T-cell (primary cell): Measurements from ENCODE around the gene MRPL20. TPM values are rescaled to one million over a fixed set of nuclear protein-coding genes. Genes with fewer than 3 reads are reported as not detected.
"Not testable (repeated sequence)": the region's sequence is repeated elsewhere in the genome, so short reads cannot be mapped to it uniquely, and the experiment has no call there.

ENCODE experiments used
- ATAC-seq, 4 experiments: fragments of 200-7000 bp in 3 of 4; fragments of 150-1000 bp in 1 of 4; cut with Tn5 transposase; replicated peaks in 1 of 4; 1 replicate in 3 of 4; 2 replicates in 1 of 4; pipeline ENCODE4 v1.10.0; 2021; ENCODE audit warnings: moderate library complexity in 3 of 4, mild to moderate bottlenecking in 2 of 4, moderate number of reproducible peaks in 1 of 4
- CTCF ChIA-PET, 2 donors: fragments of 300-600 bp; sonication (Branson Sonifier 250); formaldehyde crosslinking; loops; one replicate each; lab custom pipeline; 2022; ENCODE audit warnings: antibody characterized with exemption in 2 of 2; lab: Charles Lee
- POLR2A ChIA-PET, 2 donors: fragments of 300-600 bp; sonication (Branson Sonifier 250); formaldehyde crosslinking; loops; one replicate each; lab custom pipeline; 2022; ENCODE audit warnings: antibody characterized with exemption in 2 of 2; lab: Charles Lee
- DNase-seq, 35 experiments: peaks; one replicate each; pipeline versions ENCODE4 v3.0.0 to v3.0.0-alpha.2; 2013 to 2023
- H3K27ac ChIP-seq: one replicate; pipeline ENCODE4 v1.5.1; 2013; ENCODE audit warnings: low read length
- H3K27me3 ChIP-seq, 2 experiments: replicated peaks in 1 of 2; 1 replicate in 1 of 2; 2 replicates in 1 of 2; pipeline versions ENCODE4 v1.6.1 to v1.7.0; 2013; ENCODE audit warnings: low read length in 1 of 2, mixed read lengths in 1 of 2; ENCODE audit not compliant: control insufficient read depth in 2 of 2, insufficient read depth in 2 of 2; ENCODE audit errors: extremely low read depth in 1 of 2
- H3K36me3 ChIP-seq, 2 donors: 1 replicate in 1 of 2; 2 replicates in 1 of 2; pipeline versions ENCODE4 v1.6.1 to v1.7.0; 2013; ENCODE audit warnings: low read length in 1 of 2; ENCODE audit not compliant: control insufficient read depth in 2 of 2, insufficient read depth in 1 of 2; ENCODE audit errors: extremely low read depth in 1 of 2
- H3K4me1 ChIP-seq, 2 experiments: 1 replicate in 1 of 2; 2 replicates in 1 of 2; pipeline versions ENCODE4 v1.6.1 to v1.7.0; 2013; ENCODE audit warnings: low read length in 2 of 2, mixed read lengths in 1 of 2; ENCODE audit not compliant: insufficient read depth in 2 of 2, control insufficient read depth in 1 of 2; ENCODE audit errors: extremely low read depth in 1 of 2
- H3K4me3 ChIP-seq, 2 donors: 1 replicate in 1 of 2; 2 replicates in 1 of 2; pipeline versions ENCODE4 v1.5.1 to v1.7.0; 2013; ENCODE audit warnings: mild to moderate bottlenecking in 2 of 2, low read length in 1 of 2, moderate library complexity in 1 of 2; ENCODE audit not compliant: control insufficient read depth in 1 of 2; ENCODE audit errors: extremely low read depth in 1 of 2
- H3K9me3 ChIP-seq: 2 replicates; pipeline ENCODE4 v1.7.0; 2013
- H3K27ac Mint-ChIP-seq, 2 donors: one replicate each; pipeline ENCODE4 v1.8.0; 2020 to 2021; ENCODE audit warnings: mild to moderate bottlenecking in 2 of 2, mixed read lengths in 2 of 2
- H3K27me3 Mint-ChIP-seq, 2 donors: one replicate each; pipeline ENCODE4 v1.8.0; 2021 to 2022; ENCODE audit warnings: mixed read lengths in 2 of 2
- H3K36me3 Mint-ChIP-seq: one replicate; pipeline ENCODE4 v1.8.0; 2021; ENCODE audit warnings: mixed read lengths
- H3K4me1 Mint-ChIP-seq, 3 donors: one replicate each; pipeline ENCODE4 v1.8.0; 2020 to 2022; ENCODE audit warnings: mixed read lengths in 3 of 3, mild to moderate bottlenecking in 1 of 3
- H3K4me3 Mint-ChIP-seq, 3 donors: one replicate each; pipeline ENCODE4 v1.8.0; 2020 to 2022; ENCODE audit warnings: mild to moderate bottlenecking in 3 of 3, mixed read lengths in 3 of 3, moderate library complexity in 3 of 3
- H3K9me3 Mint-ChIP-seq, 3 donors: one replicate each; pipeline ENCODE4 v1.8.0; 2020 to 2022; ENCODE audit warnings: mixed read lengths in 3 of 3
- WGBS: methylation state at CpG from one replicate; pipeline ENCODE4 v1.1.5; 2013; ENCODE audit warnings: missing lambda C conversion rate; ENCODE audit not compliant: insufficient coverage; 5-methylcytosine and 5-hydroxymethylcytosine counted together
- total RNA-seq, 35 experiments: library from RNA in 6 of 35; stranded (reverse) in 6 of 35; fragments of 120-200 nt in 1 of 35; gene quantifications; one replicate each; pipeline versions ENCODE4 v1.2.1 to v1.2.4 and lab custom pipeline; 2013 to 2026

The MRPL20 gene
- total RNA-seq, 5 donors from 2014 or later (not counting 1 experiment from before 2014, with no cell fraction given), result 106 to 123 (median 114) TPM

DNA sequence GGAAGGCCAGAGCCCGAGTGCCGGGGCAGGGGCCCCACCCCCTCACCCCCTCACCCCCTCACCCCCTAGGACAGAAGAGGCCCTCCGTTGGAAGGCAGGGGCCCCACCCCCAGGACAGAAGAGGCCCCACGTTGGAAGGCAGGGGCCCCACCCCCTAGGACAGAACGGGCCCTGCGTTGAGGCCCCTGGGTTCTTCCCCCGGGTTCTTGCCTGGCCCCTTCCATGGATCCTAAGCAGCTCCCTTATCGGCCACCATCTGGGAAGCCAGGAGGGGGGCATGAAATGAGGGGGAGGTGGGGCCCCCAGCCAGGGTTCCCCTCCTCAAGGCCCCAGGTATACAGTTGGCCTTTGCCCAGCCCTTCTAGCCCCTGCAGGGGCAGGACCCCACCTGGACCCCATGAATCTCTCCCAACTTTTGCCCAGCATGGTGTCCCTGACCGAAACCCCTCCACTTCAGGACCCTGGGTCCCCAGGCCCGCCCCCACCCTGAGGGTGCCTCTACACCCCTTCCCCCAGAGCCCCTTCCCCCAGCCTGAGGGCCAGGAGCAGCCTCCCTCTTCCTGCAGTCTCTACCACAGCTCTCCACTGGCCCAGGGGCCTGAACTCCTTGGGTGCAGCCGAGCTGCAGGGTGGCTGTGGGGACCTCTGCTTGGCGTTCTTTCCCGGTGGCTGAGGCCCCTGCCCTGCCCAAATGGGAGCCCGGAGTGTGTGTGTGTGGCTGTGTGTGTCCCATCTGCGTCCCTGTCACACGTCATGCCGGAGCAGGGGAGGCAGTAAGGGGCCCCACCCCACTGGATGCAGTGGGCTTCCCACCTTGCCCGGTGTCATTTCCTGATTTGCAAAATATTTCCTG, 24.1 kb upstream of the MRPL20 start:
- H3K36me3 Mint-ChIP-seq, result no peaks in the 10 kb centered on the region
- ChIA-PET CTCF (interaction anchor here in 1 of 2 donors (0.6 kb wide), 1 partner anchor 13 kb away, joined by 13 read pairs; no protein-coding TSS in a partner anchor), POLR2A (no interaction called here)
- WGBS, result 73% methylated on average over 5 of the region's 18 CpGs
- H3K9me3 Mint-ChIP-seq, result no peaks in the 10 kb centered on the region
- ATAC-seq (no peak), DNase-seq (no peak)
- H3K9me3 ChIP-seq, result no peaks in the 10 kb centered on the region
- no peak overlapping the region for H3K4me3 ChIP-seq
- no peak overlapping the region for H3K27ac Mint-ChIP-seq
- peaks cover 11 to 35% of the 10 kb centered on the region in 2 donors for H3K27me3 Mint-ChIP-seq
- H3K4me1 Mint-ChIP-seq, result peaks cover 7 to 11% (median 8%) of the 10 kb centered on the region in 3 donors
- H3K36me3 ChIP-seq, result no peaks in the 10 kb centered on the region
- H3K4me3 Mint-ChIP-seq, result no peak overlapping the region
- peaks cover 2 to 30% of the 10 kb centered on the region in 2 experiments for H3K4me1 ChIP-seq
- peaks cover 0 to 83% of the 10 kb centered on the region in 2 experiments for H3K27me3 ChIP-seq
- H3K27ac ChIP-seq, result no peak overlapping the region

DNA sequence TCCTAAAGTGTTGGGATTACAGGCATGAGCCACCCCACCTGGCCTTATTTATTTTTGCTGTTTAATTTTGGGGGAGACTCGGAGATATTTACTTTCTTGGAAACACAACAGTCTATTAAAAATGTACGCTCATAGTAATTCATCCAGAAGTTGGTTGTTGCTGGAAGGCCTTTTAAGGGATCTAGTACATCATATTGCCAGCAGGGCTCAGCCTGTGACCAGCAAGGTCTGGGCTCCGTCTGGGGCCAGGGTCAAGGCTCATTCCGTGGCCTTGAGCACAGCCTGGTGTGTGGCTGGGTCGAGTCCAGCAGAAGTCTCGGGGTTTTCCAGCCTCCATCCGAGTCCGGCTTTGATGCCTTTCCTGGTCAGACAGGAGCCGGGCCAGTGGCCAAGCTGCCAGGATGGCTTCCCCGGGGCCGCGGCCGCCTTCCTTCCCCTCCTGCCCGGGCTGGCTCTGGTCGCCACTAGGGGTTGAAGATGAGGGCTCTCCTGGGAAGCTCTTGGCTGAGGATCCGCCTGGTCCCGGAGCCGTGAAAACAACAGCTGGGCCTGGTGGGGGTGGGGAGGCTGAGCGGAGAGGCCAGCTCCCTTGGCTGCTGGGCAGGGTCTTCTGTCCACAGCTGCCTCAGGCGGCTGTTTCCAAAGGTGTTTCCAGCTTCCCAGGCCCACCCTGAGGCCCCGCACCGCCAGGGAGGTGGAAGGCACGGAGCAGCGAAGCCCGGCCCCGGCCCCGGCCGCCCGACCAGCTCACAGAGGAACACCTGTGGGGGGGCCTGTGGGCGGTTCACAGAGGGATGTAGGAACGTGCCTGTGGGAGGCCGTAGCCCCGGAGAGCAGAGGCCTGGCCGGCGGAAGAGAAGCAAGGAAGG, 23.3 kb upstream of the MRPL20 start:
- Mint-ChIP-seq H3K4me3 (no peak overlapping the region), H3K27me3 (peaks cover 11 to 32% of the 10 kb centered on the region in 2 donors), H3K36me3 (no peaks in the 10 kb centered on the region), H3K27ac (no peak overlapping the region), H3K9me3 (no peaks in the 10 kb centered on the region), H3K4me1 (peaks cover 7 to 10% (median 7%) of the 10 kb centered on the region in 3 donors)
- Histone ChIP-seq H3K4me1 (peaks cover 0 to 26% of the 10 kb centered on the region in 2 experiments), H3K9me3 (no peaks in the 10 kb centered on the region), H3K27me3 (peaks cover 0 to 85% of the 10 kb centered on the region in 2 experiments), H3K4me3 (no peak overlapping the region), H3K27ac (no peak overlapping the region), H3K36me3 (no peaks in the 10 kb centered on the region)
- ATAC-seq (no peak), DNase-seq (no peak)
- ChIA-PET CTCF (interaction anchor here in 1 of 2 donors (0.6 kb wide), 1 partner anchor 13 kb away, joined by 13 read pairs; no protein-coding TSS in a partner anchor), POLR2A (no interaction called here)
- 83% methylated on average over 25 of the region's 35 CpGs for WGBS

DNA sequence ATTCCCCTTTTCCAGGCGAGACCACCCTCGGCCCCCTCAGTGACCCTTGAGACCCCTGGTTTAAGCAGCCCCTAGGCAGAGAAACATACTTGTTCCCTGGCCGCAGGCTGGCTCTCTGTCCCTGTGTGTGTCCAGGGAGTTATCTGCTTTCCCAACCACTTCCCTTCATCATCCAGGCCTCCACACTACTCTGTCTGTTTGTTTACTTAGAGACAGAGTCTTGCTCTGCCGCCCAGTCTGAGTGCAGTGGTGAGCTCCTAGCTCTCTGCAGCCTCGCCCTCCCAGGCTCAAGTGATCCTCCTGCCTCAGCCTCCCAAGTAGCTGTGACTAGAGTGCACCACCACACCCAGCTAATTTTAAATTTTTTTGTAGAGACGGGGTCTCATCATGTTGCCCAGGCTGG, 22.6 kb upstream of the MRPL20 start:
- no peak overlapping the region for H3K4me3 Mint-ChIP-seq
- H3K9me3 Mint-ChIP-seq, result no peaks in the 10 kb centered on the region
- peaks cover 3 to 7% (median 6%) of the 10 kb centered on the region in 3 donors for H3K4me1 Mint-ChIP-seq
- no peaks in the 10 kb centered on the region for H3K36me3 Mint-ChIP-seq
- CTCF ChIA-PET, result no interaction called here
- ATAC-seq (no peak), DNase-seq (no peak)
- Histone ChIP-seq H3K4me3 (no peak overlapping the region), H3K27ac (no peak overlapping the region), H3K9me3 (no peaks in the 10 kb centered on the region), H3K4me1 (peaks cover 0 to 19% of the 10 kb centered on the region in 2 experiments), H3K36me3 (no peaks in the 10 kb centered on the region), H3K27me3 (peaks cover 0 to 84% of the 10 kb centered on the region in 2 experiments)
- H3K27ac Mint-ChIP-seq, result no peak overlapping the region
- peaks cover 7 to 32% of the 10 kb centered on the region in 2 donors for H3K27me3 Mint-ChIP-seq
- POLR2A ChIA-PET, result no interaction called here
- WGBS, result 80% methylated on average over 3 of the region's 6 CpGs

DNA sequence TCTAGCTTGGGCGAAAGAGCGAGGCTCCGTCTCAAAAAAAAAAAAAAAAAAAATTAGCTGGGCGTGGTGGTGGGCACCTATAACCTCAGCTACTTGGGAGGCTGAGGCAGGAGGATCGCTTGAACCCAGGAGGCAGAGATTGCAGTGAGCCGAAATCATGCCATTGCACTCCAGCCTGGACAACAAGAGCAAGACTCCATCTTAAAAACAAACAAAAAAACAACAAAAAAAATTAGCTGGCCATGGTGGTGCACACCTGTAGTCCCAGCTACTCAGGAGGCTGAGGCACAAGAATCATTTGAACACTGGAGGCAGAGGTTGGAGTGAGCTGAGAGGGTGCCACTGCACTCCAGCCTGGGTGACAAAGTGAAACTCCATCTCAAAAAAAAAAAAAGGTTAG, 21.9 kb upstream of the MRPL20 start:
- H3K9me3 ChIP-seq, H3K9me3 Mint-ChIP-seq, DNase-seq, H3K27ac ChIP-seq, H3K4me1 Mint-ChIP-seq, H3K36me3 ChIP-seq, H3K27ac Mint-ChIP-seq, H3K36me3 Mint-ChIP-seq, H3K4me3 ChIP-seq, ATAC-seq: not testable (repeated sequence)
- no CpG with 5 or more reads among the region's 6 CpGs for WGBS
- Histone ChIP-seq H3K4me1 (peaks cover 0 to 12% of the 10 kb centered on the region in 2 experiments), H3K27me3 (peaks cover 0 to 83% of the 10 kb centered on the region in 2 experiments)
- CTCF ChIA-PET, result interaction anchor here (0.6 kb wide), 2 partner anchors 15 to 119 kb away, joined by 3 to 4 read pairs; no protein-coding TSS in a partner anchor
- Mint-ChIP-seq H3K4me3 (peak overlapping the region in 1 of 3 donors; percentile 63), H3K27me3 (peaks cover 7 to 34% of the 10 kb centered on the region in 2 donors)
- POLR2A ChIA-PET, result interaction anchor here in 1 of 2 donors (0.7 kb wide), 2 partner anchors 128 to 459 kb away, joined by 7 read pairs; no protein-coding TSS in a partner anchor

DNA sequence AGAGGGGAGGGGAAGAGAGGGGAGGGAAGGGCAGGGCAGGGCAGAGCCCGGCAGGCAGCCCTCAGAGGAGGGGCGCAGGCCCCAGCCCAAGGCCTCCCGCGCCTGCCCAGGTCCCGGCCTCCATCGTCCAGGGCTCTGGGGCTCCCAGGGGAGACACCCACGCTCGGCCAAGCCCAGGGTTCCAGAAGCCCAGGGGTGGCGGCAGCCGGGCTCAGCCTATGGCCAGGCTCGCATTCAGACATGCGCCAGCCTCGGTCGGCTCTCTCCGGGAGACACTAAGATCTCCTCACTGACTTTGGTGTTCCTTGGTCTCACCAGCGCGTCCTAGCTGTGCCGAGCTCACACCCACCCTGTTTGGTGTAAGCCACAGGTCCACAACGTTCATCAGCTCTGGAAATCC, 21.1 kb upstream of the MRPL20 start:
- ChIA-PET POLR2A (interaction anchor here in 1 of 2 donors (0.7 kb wide), 1 partner anchor 458 kb away, joined by 7 read pairs; no protein-coding TSS in a partner anchor), CTCF (interaction anchor here in 1 of 2 donors (0.6 kb wide), 1 partner anchor 119 kb away, joined by 3 read pairs; no protein-coding TSS in a partner anchor)
- H3K4me3 Mint-ChIP-seq, result peak overlapping the region; percentile 7 to 63 (median 50)
- peaks cover 7 to 34% of the 10 kb centered on the region in 2 donors for H3K27me3 Mint-ChIP-seq
- Histone ChIP-seq H3K36me3 (no peaks in the 10 kb centered on the region), H3K4me3 (no peak overlapping the region), H3K27me3 (peaks cover 0 to 81% of the 10 kb centered on the region in 2 experiments), H3K4me1 (peaks cover 0 to 10% of the 10 kb centered on the region in 2 experiments), H3K27ac (no peak overlapping the region), H3K9me3 (no peaks in the 10 kb centered on the region)
- no peaks in the 10 kb centered on the region for H3K36me3 Mint-ChIP-seq
- 89% methylated on average over 19 of the region's 19 CpGs for WGBS
- peaks cover 3 to 7% (median 3%) of the 10 kb centered on the region in 3 donors for H3K4me1 Mint-ChIP-seq
- H3K9me3 Mint-ChIP-seq, result no peaks in the 10 kb centered on the region
- no peak overlapping the region for H3K27ac Mint-ChIP-seq
- no peak for ATAC-seq
- no peak for DNase-seq

DNA sequence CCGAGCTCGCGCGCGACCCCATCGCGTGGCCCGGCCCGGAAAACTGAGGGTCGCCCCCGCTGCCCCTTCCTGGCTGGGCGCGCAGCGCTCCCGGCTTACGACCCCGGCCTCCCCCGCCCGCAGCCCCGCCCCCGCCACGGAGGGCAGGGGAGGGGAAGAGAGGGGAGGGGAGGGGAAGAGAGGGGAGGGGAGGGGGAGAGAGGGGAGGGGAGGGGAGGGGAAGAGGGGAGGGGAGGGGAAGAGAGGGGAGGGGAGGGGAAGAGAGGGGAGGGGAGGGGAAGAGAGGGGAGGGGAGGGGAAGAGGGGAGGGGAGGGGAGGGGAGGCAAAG, 20.7 kb upstream of the MRPL20 start:
- H3K27me3 Mint-ChIP-seq, result peaks cover 7 to 35% of the 10 kb centered on the region in 2 donors
- 2% methylated on average over 10 of the region's 22 CpGs for WGBS
- H3K27me3 ChIP-seq, result peaks cover 0 to 81% of the 10 kb centered on the region in 2 experiments
- H3K36me3 Mint-ChIP-seq, result no peaks in the 10 kb centered on the region
- DNase-seq (no peak), ATAC-seq (no peak)
- H3K4me3 ChIP-seq, result no peak overlapping the region
- peaks cover 3 to 7% (median 3%) of the 10 kb centered on the region in 3 donors for H3K4me1 Mint-ChIP-seq
- H3K4me1 ChIP-seq, result peaks cover 0 to 10% of the 10 kb centered on the region in 2 experiments
- POLR2A ChIA-PET, result no interaction called here
- no peak overlapping the region for H3K27ac ChIP-seq
- CTCF ChIA-PET, result no interaction called here
- no peaks in the 10 kb centered on the region for H3K36me3 ChIP-seq
- no peaks in the 10 kb centered on the region for H3K9me3 ChIP-seq
- no peak overlapping the region for H3K4me3 Mint-ChIP-seq
- no peaks in the 10 kb centered on the region for H3K9me3 Mint-ChIP-seq
- no peak overlapping the region for H3K27ac Mint-ChIP-seq
